ENCODE results near the gene SHMT2.
A peak's percentile ranks its signal among the peaks of the same experiment; 100 is the strongest.

Gene SHMT2

GRCh38 chr12:57229634-57230380 lies at the start of gene SHMT2:
Gene SHMT2, plus strand, starts transcription at chr12:57229711. Its CDS starts 68 bp downstream, at chr12:57229779.
- ATAC-seq: peak; percentile 84
- TF ChIP-seq TOX (CRISPR knock-in tag; IDR thresholded peaks at IDR 0.05; ENCODE audit: borderline replicate concordance) (no peak), OSR1 (CRISPR knock-in tag; IDR thresholded peaks at IDR 0.05) (no peak), GLIS3 (CRISPR knock-in tag; IDR thresholded peaks at IDR 0.05) (no peak), ZNF70 (CRISPR knock-in tag; IDR thresholded peaks at IDR 0.05) (no peak), ZFP3 (CRISPR knock-in tag; IDR thresholded peaks at IDR 0.05) (no peak), ZNF565 (CRISPR knock-in tag; conservative IDR thresholded peaks at IDR 0.05; ENCODE audit: low read depth) (no peak), BACH2 (CRISPR knock-in tag; IDR thresholded peaks at IDR 0.05; ENCODE audit: borderline replicate concordance) (no peak), ZC3H10 (CRISPR knock-in tag; IDR thresholded peaks at IDR 0.05) (no peak), CSDC2 (CRISPR knock-in tag; IDR thresholded peaks at IDR 0.05) (no peak)

DNA sequence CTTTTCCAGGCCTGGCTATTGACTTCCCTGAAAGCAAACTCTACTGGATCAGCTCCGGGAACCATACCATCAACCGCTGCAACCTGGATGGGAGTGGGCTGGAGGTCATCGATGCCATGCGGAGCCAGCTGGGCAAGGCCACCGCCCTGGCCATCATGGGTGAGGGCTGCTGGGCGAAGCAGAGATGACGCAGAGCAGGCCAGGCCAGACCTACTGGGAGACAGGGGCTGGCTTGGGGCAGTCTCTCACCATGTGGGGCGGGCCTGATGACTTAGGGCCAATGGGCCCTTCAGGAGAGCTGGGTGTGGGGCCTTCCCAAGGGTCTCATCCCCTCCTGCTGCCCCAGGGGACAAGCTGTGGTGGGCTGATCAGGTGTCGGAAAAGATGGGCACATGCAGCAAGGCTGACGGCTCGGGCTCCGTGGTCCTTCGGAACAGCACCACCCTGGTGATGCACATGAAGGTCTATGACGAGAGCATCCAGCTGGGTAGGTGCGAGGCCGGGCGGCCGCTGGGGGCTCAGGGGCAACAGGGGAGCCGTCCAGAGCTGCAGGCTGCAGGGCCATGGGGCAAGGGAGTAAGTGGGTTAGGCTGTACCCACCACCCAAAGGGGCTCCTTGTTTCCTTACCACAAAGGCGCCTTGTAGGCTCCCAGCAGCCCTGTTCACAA lies 49.1 kb upstream of the SHMT2 start:
- TF ChIP-seq SNAI2 (CRISPR knock-in tag; IDR thresholded peaks at IDR 0.05) (no peak), TOX (CRISPR knock-in tag; IDR thresholded peaks at IDR 0.05; ENCODE audit: borderline replicate concordance) (no peak), ISL1 (CRISPR knock-in tag; IDR thresholded peaks at IDR 0.05) (no peak)

GRCh38 chr12:57181072-57181471 lies 48.4 kb upstream of the SHMT2 start:
- no peak for TF ChIP-seq CSRNP3 (CRISPR knock-in tag; IDR thresholded peaks at IDR 0.05)
- ATAC-seq: no peak

More for the DNA sequence above, 49.1 kb upstream of the SHMT2 start:
- no peak for ATAC-seq

GRCh38 chr12:57181561-57182155 lies 47.9 kb upstream of the SHMT2 start:
- ATAC-seq: no peak
- TF ChIP-seq RARB (CRISPR knock-in tag; IDR thresholded peaks at IDR 0.05): no peak
- no peak for TF ChIP-seq TCF4 (CRISPR knock-in tag; IDR thresholded peaks at IDR 0.05; ENCODE audit: borderline replicate concordance)
- no peak for TF ChIP-seq ZFP30 (CRISPR knock-in tag; IDR thresholded peaks at IDR 0.05)
- TF ChIP-seq CSDC2 (CRISPR knock-in tag; IDR thresholded peaks at IDR 0.05): no peak
- TF ChIP-seq, protein P1, sequence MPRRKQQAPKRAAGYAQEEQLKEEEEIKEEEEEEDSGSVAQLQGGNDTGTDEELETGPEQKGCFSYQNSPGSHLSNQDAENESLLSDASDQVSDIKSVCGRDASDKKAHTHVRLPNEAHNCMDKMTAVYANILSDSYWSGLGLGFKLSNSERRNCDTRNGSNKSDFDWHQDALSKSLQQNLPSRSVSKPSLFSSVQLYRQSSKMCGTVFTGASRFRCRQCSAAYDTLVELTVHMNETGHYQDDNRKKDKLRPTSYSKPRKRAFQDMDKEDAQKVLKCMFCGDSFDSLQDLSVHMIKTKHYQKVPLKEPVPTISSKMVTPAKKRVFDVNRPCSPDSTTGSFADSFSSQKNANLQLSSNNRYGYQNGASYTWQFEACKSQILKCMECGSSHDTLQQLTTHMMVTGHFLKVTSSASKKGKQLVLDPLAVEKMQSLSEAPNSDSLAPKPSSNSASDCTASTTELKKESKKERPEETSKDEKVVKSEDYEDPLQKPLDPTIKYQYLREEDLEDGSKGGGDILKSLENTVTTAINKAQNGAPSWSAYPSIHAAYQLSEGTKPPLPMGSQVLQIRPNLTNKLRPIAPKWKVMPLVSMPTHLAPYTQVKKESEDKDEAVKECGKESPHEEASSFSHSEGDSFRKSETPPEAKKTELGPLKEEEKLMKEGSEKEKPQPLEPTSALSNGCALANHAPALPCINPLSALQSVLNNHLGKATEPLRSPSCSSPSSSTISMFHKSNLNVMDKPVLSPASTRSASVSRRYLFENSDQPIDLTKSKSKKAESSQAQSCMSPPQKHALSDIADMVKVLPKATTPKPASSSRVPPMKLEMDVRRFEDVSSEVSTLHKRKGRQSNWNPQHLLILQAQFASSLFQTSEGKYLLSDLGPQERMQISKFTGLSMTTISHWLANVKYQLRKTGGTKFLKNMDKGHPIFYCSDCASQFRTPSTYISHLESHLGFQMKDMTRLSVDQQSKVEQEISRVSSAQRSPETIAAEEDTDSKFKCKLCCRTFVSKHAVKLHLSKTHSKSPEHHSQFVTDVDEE (CRISPR knock-in tag; IDR thresholded peaks at IDR 0.05): no peak
- TF ChIP-seq CSRNP3 (CRISPR knock-in tag; IDR thresholded peaks at IDR 0.05): no peak
- TF ChIP-seq ZFP3 (CRISPR knock-in tag; IDR thresholded peaks at IDR 0.05): no peak
- no peak for TF ChIP-seq GLIS3 (CRISPR knock-in tag; IDR thresholded peaks at IDR 0.05)
- TF ChIP-seq ZNF565 (CRISPR knock-in tag; conservative IDR thresholded peaks at IDR 0.05; ENCODE audit: low read depth): no peak
- no peak for TF ChIP-seq PATZ1 (CRISPR knock-in tag; IDR thresholded peaks at IDR 0.05; ENCODE audit: borderline replicate concordance)
- no peak for TF ChIP-seq ZNF8 (CRISPR knock-in tag; IDR thresholded peaks at IDR 0.05)
